GM21515 (cell line): ENCODE results near the gene USP9Y.
A peak's percentile ranks its signal among the peaks of the same experiment; 100 is the strongest.

ENCODE experiments used
- ATAC-seq: cut with Tn5 transposase; IDR thresholded peaks from one replicate; pipeline ENCODE4 v1.9.1; 2021; ENCODE audit not compliant: unreplicated experiment

USP9Y gene

GRCh38 chrY:12784521-12784920 is 83.5 kb downstream of the USP9Y start:
- no peak for ATAC-seq

GRCh38 chrY:12793999-12794398 is 93.0 kb downstream of the USP9Y start:
- ATAC-seq, result no peak

- no peak for ATAC-seq
Observed at GRCh38 chrY:12808046-12808445, 107.0 kb downstream of the USP9Y start.

- no peak for ATAC-seq
Observed at GRCh38 chrY:12809034-12809433, 108.0 kb downstream of the USP9Y start.

DNA sequence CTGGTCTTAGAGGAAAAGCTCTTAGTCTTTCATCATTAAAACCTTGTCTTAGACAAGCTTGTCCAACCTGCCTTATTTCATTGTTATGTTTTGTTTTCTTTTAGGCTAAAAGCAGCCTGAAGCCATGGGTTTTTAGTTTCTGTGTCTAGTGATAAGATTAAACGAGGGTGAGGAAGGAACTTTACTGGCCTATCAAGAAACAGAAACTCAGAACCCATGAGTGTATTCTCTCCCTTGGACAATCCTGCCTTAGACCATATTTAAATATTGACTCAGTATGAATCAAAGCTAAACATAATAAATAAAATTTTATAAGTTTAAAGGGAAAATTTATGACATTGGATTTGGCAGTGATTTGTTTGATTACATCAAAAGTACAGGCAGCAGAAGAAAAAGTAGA is 122.4 kb downstream of the USP9Y start:
- ATAC-seq, result no peak

- no peak for ATAC-seq
Observed at GRCh38 chrY:12826791-12827190, 125.8 kb downstream of the USP9Y start.

DNA sequence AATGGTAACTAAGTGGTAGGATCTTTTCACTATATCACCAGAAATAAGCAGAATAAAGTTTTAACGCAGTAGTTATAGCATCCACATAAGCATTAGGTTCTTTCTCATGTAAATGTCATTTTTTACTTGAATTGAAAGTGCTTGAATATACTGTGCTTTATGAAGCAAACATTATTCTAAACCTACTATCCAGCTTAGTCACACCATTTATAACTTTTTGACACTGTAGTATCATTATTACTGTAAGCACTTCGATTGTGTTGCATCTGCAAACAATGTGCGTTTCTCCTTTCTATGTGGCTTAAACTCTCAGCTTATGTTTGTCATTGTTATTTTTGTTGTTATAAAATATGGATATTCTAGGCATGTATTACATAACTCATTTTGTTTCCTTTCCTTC is 132.3 kb downstream of the USP9Y start:
- ATAC-seq, result no peak

GRCh38 chrY:12837550-12837949 is 136.5 kb downstream of the USP9Y start:
- no peak for ATAC-seq

- ATAC-seq, result no peak
Observed at GRCh38 chrY:12841368-12841767, 140.3 kb downstream of the USP9Y start.

DNA sequence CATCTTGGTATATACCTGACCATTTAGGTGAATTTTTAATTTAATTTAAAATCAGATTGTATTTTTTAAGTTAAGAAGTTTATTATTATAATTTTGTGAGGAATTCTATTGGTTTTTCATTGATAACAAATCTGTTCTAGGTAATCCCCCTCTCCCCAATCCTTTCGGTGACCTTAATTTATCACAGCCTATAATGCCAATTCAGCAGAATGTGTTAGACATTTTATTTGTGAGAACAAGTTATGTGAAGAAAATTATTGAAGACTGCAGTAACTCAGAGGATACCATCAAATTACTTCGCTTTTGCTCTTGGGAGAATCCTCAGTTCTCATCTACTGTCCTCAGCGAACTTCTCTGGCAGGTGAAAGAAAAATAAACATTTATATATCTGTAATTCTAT is 145.8 kb downstream of the USP9Y start:
- ATAC-seq, result no peak

DNA sequence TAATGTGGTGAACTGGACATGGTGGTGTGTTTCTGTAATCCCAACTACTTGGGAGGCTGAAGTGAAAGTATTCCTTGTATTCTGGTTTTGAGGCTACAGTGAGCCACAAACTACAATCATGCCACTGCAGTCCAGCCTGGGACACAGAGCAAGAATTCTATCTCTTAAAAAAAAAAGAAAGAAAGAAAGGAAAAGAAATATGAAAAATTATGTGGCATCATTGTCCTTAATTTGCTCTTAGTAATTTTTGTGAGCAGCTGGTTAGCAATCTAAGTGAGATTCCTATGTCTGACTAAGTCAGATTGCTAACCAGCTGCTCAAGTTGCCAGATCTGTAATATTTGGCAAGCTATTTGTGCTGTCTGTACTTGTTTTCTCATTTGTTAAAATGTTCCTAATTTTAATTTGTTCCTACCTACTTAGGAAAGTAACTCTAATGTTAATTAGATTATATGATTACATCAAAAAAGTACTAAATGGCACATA is 154.8 kb downstream of the USP9Y start:
- ATAC-seq, result no peak

- no peak for ATAC-seq
Observed at GRCh38 chrY:12867960-12868359, 166.9 kb downstream of the USP9Y start.

- ATAC-seq, result no peak
Observed at GRCh38 chrY:12896973-12897372, 195.9 kb downstream of the USP9Y start.

- ATAC-seq, result no peak
Observed at GRCh38 chrY:12898604-12899003, 197.6 kb downstream of the USP9Y start.

DNA sequence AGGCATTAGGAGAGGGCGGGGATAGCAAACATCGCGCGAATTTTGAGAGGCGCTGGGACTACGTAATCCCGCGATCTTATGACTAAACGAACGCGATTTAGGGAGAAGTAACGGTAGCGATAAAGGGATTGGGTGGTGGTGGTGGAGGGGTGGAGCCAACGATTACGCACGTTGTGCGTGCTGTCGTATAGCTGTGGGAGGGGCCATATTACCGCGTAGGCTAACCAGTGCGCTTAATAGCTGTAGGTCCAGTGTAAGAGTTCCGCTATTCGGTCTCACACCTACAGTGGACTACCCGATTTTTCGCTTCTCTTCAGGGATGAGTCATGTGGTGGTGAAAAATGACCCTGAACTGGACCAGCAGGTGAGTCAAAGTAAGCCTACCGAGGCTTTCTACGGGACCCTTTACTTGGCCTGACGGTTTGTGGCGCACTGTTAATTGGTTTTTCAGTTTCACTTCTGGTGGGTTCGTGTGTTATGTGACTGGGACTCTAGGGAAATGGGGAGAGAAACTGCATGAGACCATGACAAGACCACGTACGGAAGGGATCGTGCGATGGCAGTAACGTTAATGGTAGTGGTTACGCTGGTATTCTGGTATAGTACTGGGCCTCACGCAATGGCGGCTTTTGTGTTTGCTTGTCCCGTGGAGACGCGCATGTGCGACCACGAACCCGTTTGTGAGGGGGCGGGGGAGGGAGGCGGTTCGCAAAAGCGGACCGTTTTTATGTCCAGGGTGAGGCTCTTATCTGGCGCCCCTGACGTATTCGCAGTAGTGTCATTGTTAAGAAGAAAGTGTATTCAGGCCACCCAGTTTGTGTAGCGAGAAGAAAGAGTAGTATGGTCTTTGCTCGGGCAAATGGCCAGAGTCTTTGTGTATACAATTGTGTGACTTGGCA is 203.8 kb downstream of the USP9Y start, which contains the start of gene DDX3Y:
DDX3Y (plus strand) TSS at position 251 of the 899 bp plus-strand sequence; CDS start at position 320, 69 bp downstream.
- ATAC-seq, result peak; percentile 86

- peak; percentile 43 for ATAC-seq
Observed at GRCh38 chrY:12905517-12905872, 204.5 kb downstream of the USP9Y start.

- ATAC-seq, result no peak
Observed at GRCh38 chrY:12905895-12906294, 204.9 kb downstream of the USP9Y start.
